HCT116 (cell line): Measurements from ENCODE around the gene IGSF9.

Source experiments
- CEBPB ChIP-seq: IDR thresholded peaks from 2 replicates; pipeline ENCODE4 v1.6.1; 2012; ENCODE audit warnings: low read depth
- SIN3A ChIP-seq: IDR thresholded peaks from 2 replicates; pipeline ENCODE4 v1.6.1; 2012; ENCODE audit warnings: low read depth
- SRF ChIP-seq: IDR thresholded peaks from 2 replicates; pipeline ENCODE4 v1.6.1; 2012; ENCODE audit warnings: low read depth

- TF ChIP-seq SRF (no peak), CEBPB (no peak), SIN3A (peak; percentile 64)
Observed at GRCh38 chr1:159924791-159925718, 20.4 kb downstream of the IGSF9 start, which contains the start of gene TAGLN2.
